IMR-90 (cell line): ENCODE results near the gene SLIT3. TPM values are rescaled to one million over a fixed set of nuclear protein-coding genes. Genes with fewer than 3 reads are reported as not detected.

ENCODE experiments used
- ATAC-seq: fragments of 200-7000 bp; cut with Tn5 transposase; 2 replicates; pipeline ENCODE4 v1.9.1; 2020; ENCODE audit warnings: low read depth, mild to moderate bottlenecking, moderate library complexity
- BruUV-seq: library from RNA; stranded (reverse); fragments of 400-500 nt; replicated peaks from 2 replicates; lab custom pipeline; 2021; lab: Mats Ljungman, UMichigan
- CTCF ChIA-PET: fragments of 300-600 bp; formaldehyde crosslinking; extraction: SDS; loops from one replicate; lab custom pipeline; 2021; ENCODE audit warnings: antibody characterized with exemption; lab: Yijun Ruan, JAX
- POLR2A ChIA-PET: fragments of 300-600 bp; sonication (Branson Sonifier 250); formaldehyde crosslinking; loops from one replicate; lab custom pipeline; 2022; ENCODE audit warnings: antibody characterized with exemption; ENCODE audit not compliant: unreplicated experiment; lab: Charles Lee
- DNase-seq: peaks from one replicate; pipeline ENCODE4 v3.0.0; 2013
- H2AFZ ChIP-seq: replicated peaks from 2 replicates; pipeline ENCODE3; 2013; ENCODE audit warnings: low read length, mild to moderate bottlenecking; ENCODE audit not compliant: poor library complexity
- H2AK5ac ChIP-seq: 2 replicates; pipeline ENCODE4 v1.6.1; 2013; ENCODE audit warnings: low read depth, low read length, inconsistent platforms
- H2AK9ac ChIP-seq: replicated peaks from 2 replicates; pipeline ENCODE3; 2013; ENCODE audit warnings: mild to moderate bottlenecking, low read depth, low read length, moderate library complexity; ENCODE audit not compliant: poor library complexity
- H2BK120ac ChIP-seq: 2 replicates; pipeline ENCODE4 v1.6.1; 2013; ENCODE audit warnings: low read depth, low read length, inconsistent platforms
- H2BK15ac ChIP-seq: 3 replicates; pipeline ENCODE4 v1.6.1; 2013; ENCODE audit warnings: low read depth, low read length, inconsistent platforms
- H2BK20ac ChIP-seq: 2 replicates; pipeline ENCODE4 v1.6.1; 2013; ENCODE audit warnings: low read depth, mild to moderate bottlenecking, inconsistent platforms, low read length, moderate library complexity
- H2BK5ac ChIP-seq: 2 replicates; pipeline ENCODE4 v1.6.1; 2013; ENCODE audit warnings: mild to moderate bottlenecking, low read depth, low read length, inconsistent platforms; ENCODE audit not compliant: poor library complexity, severe bottlenecking
- H3K14ac ChIP-seq: replicated peaks from 2 replicates; pipeline ENCODE4 v1.6.1; 2013; ENCODE audit warnings: low read depth, low read length, inconsistent platforms
- H3K18ac ChIP-seq: 2 replicates; pipeline ENCODE4 v1.6.1; 2013; ENCODE audit warnings: low read depth, low read length, control low read depth
- H3K23ac ChIP-seq: 2 replicates; pipeline ENCODE4 v1.6.1; 2013; ENCODE audit warnings: low read depth, low read length, inconsistent platforms
- H3K27ac ChIP-seq: 2 replicates; pipeline ENCODE4 v1.5.1; 2013; ENCODE audit warnings: mild to moderate bottlenecking, control low read depth, low read length; ENCODE audit not compliant: insufficient read depth
- H3K27me3 ChIP-seq: 2 replicates; pipeline ENCODE4 v1.6.1; 2013; ENCODE audit warnings: low read length; ENCODE audit not compliant: control insufficient read depth, insufficient read depth
- H3K36me3 ChIP-seq: 2 replicates; pipeline ENCODE4 v1.6.1; 2013; ENCODE audit warnings: low read length, mixed read lengths; ENCODE audit not compliant: control insufficient read depth, insufficient read depth
- H3K4ac ChIP-seq: 2 replicates; pipeline ENCODE4 v1.6.1; 2013; ENCODE audit warnings: low read depth, low read length, inconsistent platforms
- H3K4me1 ChIP-seq: 2 replicates; pipeline ENCODE4 v1.6.1; 2013; ENCODE audit warnings: low read length, mixed read lengths; ENCODE audit not compliant: control insufficient read depth, insufficient read depth
- H3K4me2 ChIP-seq: 2 replicates; pipeline ENCODE4 v1.6.1; 2013; ENCODE audit warnings: low read depth, mild to moderate bottlenecking, control low read depth, low read length, moderate library complexity
- H3K4me3 ChIP-seq: 2 replicates; pipeline ENCODE4 v1.5.1; 2013; ENCODE audit warnings: low read depth, mild to moderate bottlenecking, control low read depth, low read length, moderate library complexity; ENCODE audit not compliant: insufficient read depth
- H3K56ac ChIP-seq: 2 replicates; pipeline ENCODE4 v1.6.1; 2013; ENCODE audit warnings: low read length, inconsistent platforms; ENCODE audit not compliant: insufficient read depth; ENCODE audit errors: extremely low read depth
- H3K79me1 ChIP-seq, 2 experiments: 2 replicates each; pipeline ENCODE4 v1.6.1; 2013; ENCODE audit warnings: low read length in 2 of 2, inconsistent platforms in 1 of 2, low read depth in 1 of 2
- H3K9ac ChIP-seq: 2 replicates; pipeline ENCODE4 v1.6.1; 2013; ENCODE audit warnings: low read depth, low read length, control low read depth
- H3K9me1 ChIP-seq: 2 replicates; pipeline ENCODE4 v1.6.1; 2013; ENCODE audit warnings: low read length, inconsistent platforms; ENCODE audit not compliant: insufficient read depth
- H3K9me3 ChIP-seq: 2 replicates; pipeline ENCODE4 v1.6.1; 2013; ENCODE audit warnings: low read length; ENCODE audit not compliant: control insufficient read depth, insufficient read depth
- H4K20me1 ChIP-seq: 2 replicates; pipeline ENCODE4 v1.6.1; 2013; ENCODE audit warnings: low read length, inconsistent platforms; ENCODE audit not compliant: insufficient read depth
- H4K5ac ChIP-seq: 2 replicates; pipeline ENCODE4 v1.6.1; 2013; ENCODE audit warnings: mild to moderate bottlenecking, low read depth, low read length, control low read depth
- H4K8ac ChIP-seq, 2 experiments: 2 replicates each; pipeline ENCODE4 v1.6.1; 2013; ENCODE audit warnings: low read depth in 2 of 2, low read length in 2 of 2, control low read depth in 1 of 2, inconsistent platforms in 1 of 2
- H4K91ac ChIP-seq: 2 replicates; pipeline ENCODE4 v1.6.1; 2013; ENCODE audit warnings: low read depth, low read length, inconsistent platforms; ENCODE audit not compliant: insufficient read depth
- MAFK ChIP-seq: IDR thresholded peaks from 2 replicates; pipeline ENCODE4 v1.6.1; 2012; ENCODE audit warnings: low read depth, low read length, improper control_type of control experiment
- WGBS, 2 experiments: methylation state at CpG; one replicate each; pipeline versions ENCODE4 v1.1.5 to v1.1.7; 2013; ENCODE audit warnings: missing lambda C conversion rate in 2 of 2; ENCODE audit not compliant: insufficient read length in 1 of 2; ENCODE audit errors: extremely low coverage in 2 of 2; 5-methylcytosine and 5-hydroxymethylcytosine counted together
- dilution Hi-C: fragments of 300-500 bp; cut with HindIII; formaldehyde crosslinking; loops from one replicate; pipeline ENCODE4 v1.14.3; 2018; ENCODE audit warnings: low sequenced_read_pairs; ENCODE audit not compliant: unreplicated experiment
- in situ Hi-C: fragments of 300-500 bp; cut with MboI; formaldehyde crosslinking; loops from 3 replicates; pipeline ENCODE4 v1.14.3; 2019; ENCODE audit warnings: low sequenced_read_pairs, inconsistent platforms, mixed read lengths
- intact Hi-C: fragments of 100-400 bp; cut with micrococcal nuclease; formaldehyde crosslinking; loops from 2 replicates; pipeline ENCODE4 v1.10.0; 2022
- polyA plus RNA-seq, 3 experiments: library from polyadenylated mRNA; depleted of rRNA; stranded (reverse); fragments of >200 nt; gene quantifications; 2 replicates each; pipeline ENCODE4 v1.2.3, GENCODE V29; 2012; ENCODE audit warnings: low replicate concordance in 1 of 3
- total RNA-seq: library from RNA; depleted of rRNA; stranded (reverse); fragments of >200 nt; gene quantifications from 2 replicates; pipeline ENCODE4 v1.2.3, GENCODE V29; 2012

Gene SLIT3
- total and polyA plus RNA-seq, 2 of the 4 experiments (the other 2 are of a cell fraction): 0.18 to 0.50 TPM

DNA sequence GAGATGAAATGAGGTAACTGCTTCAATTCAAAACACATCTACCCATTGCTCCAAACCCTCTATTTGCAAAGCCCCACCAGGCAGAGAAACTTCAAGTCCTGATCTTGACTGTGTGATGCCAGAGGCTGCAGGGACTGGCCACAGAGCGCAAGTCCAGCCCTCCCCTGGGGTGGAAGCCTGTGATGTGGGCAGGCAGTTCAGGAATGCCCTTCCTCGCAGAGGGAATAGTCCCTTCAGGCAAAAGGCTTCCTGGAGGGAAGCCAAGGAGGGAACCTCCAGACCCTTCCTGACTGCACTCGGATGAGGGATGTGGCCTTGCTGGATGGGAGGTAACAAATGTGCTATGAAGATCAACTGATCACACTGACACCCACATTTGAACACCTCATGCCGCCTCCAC lies 131.2 kb downstream of the SLIT3 start:
- no peak overlapping the region for H4K5ac ChIP-seq
- H2BK20ac ChIP-seq: no peak overlapping the region
- H3K9ac ChIP-seq: no peak overlapping the region
- no peak overlapping the region for H3K27ac ChIP-seq
- no peaks in the 10 kb centered on the region for H4K20me1 ChIP-seq
- no peaks in the 10 kb centered on the region for H3K27me3 ChIP-seq
- no peak overlapping the region for H3K18ac ChIP-seq
- no peak overlapping the region for H3K4me2 ChIP-seq
- in situ Hi-C loops (no loop called here), dilution Hi-C loops (no loop called here), intact Hi-C loops (no loop called here)
- CTCF ChIA-PET: no interaction called here
- H3K56ac ChIP-seq: no peak overlapping the region
- no peak overlapping the region for H3K23ac ChIP-seq
- H3K9me3 ChIP-seq: peaks cover 11% of the 10 kb centered on the region; the same call in 1 of the 2 replicates
- no peak overlapping the region for H2AK9ac ChIP-seq
- WGBS, 2 experiments: no CpG with 5 or more reads among the region's 4 CpGs
- H4K8ac ChIP-seq: no peak overlapping the region
- no peak overlapping the region for H3K14ac ChIP-seq
- no peak overlapping the region for H2BK5ac ChIP-seq
- BruUV-seq: no TSS peak
- H3K4me3 ChIP-seq: no peak overlapping the region
- no peak overlapping the region for H3K4ac ChIP-seq
- POLR2A ChIA-PET: interaction anchor here (0.6 kb wide), 1 partner anchor 15 kb away, joined by 3 read pairs; no protein-coding TSS in a partner anchor
- H3K4me1 ChIP-seq: no peaks in the 10 kb centered on the region
- no peaks in the 10 kb centered on the region for H3K79me1 ChIP-seq
- H4K91ac ChIP-seq: no peak overlapping the region
- no peak overlapping the region for H2BK120ac ChIP-seq
- no peak overlapping the region for H2AK5ac ChIP-seq
- ATAC-seq (no peak), DNase-seq (no peak)
- TF ChIP-seq MAFK: no peak
- no peak overlapping the region for H2AFZ ChIP-seq
- H3K36me3 ChIP-seq: no peaks in the 10 kb centered on the region
- H3K9me1 ChIP-seq: no peaks in the 10 kb centered on the region
- H2BK15ac ChIP-seq: no peak overlapping the region
